NCI-H2196 treated with DMSO at 0.1 percent for 48 hours (cell line): Measurements from ENCODE around the gene GEMIN2.
A peak's percentile ranks its signal among the peaks of the same experiment; 100 is the strongest.
"Not testable (repeated sequence)": the region's sequence is repeated elsewhere in the genome, so short reads cannot be mapped to it uniquely, and the experiment has no call there.

Experiments used
- DNase-seq: peaks from one replicate; lab custom pipeline; 2025; ENCODE audit not compliant: unreplicated experiment; lab: John Stamatoyannopoulos, UW

The GEMIN2 gene

GRCh38 chr14:39109893-39110715 lies 4.0 kb upstream of the GEMIN2 start:
- DNase-seq = no peak

- DNase-seq = peak; percentile 50
Observed at GRCh38 chr14:39113685-39114072, 444 bp upstream of the GEMIN2 start.

- DNase-seq = no peak
Observed at GRCh38 chr14:39122330-39123138, 8.4 kb downstream of the GEMIN2 start.

GRCh38 chr14:39137835-39138234 lies 23.7 kb downstream of the GEMIN2 start:
- DNase-seq = not testable (repeated sequence)

GRCh38 chr14:39138440-39138839 lies 24.3 kb downstream of the GEMIN2 start:
- no peak for DNase-seq

- DNase-seq = no peak
Observed at GRCh38 chr14:39140170-39140569, 26.0 kb downstream of the GEMIN2 start.

- DNase-seq = not testable (repeated sequence)
Observed at GRCh38 chr14:39141623-39142022, 27.5 kb downstream of the GEMIN2 start.

GRCh38 chr14:39143226-39143625 lies 29.1 kb downstream of the GEMIN2 start:
- DNase-seq = not testable (repeated sequence)

- no peak for DNase-seq
Observed at GRCh38 chr14:39145266-39145966, 31.3 kb downstream of the GEMIN2 start.

- no peak for DNase-seq
Observed at GRCh38 chr14:39154594-39155189, 40.6 kb downstream of the GEMIN2 start.

GRCh38 chr14:39157491-39157890 lies 43.4 kb downstream of the GEMIN2 start:
- no peak for DNase-seq

GRCh38 chr14:39158222-39158858 lies 44.2 kb downstream of the GEMIN2 start:
- DNase-seq = no peak

GRCh38 chr14:39160494-39160893 lies 46.4 kb downstream of the GEMIN2 start:
- no peak for DNase-seq

- DNase-seq = not testable (repeated sequence)
Observed at GRCh38 chr14:39167797-39168320, 53.7 kb downstream of the GEMIN2 start.

- no peak for DNase-seq
Observed at GRCh38 chr14:39168591-39168990, 54.5 kb downstream of the GEMIN2 start.

GRCh38 chr14:39169541-39169900 lies 55.4 kb downstream of the GEMIN2 start:
- DNase-seq = no peak

GRCh38 chr14:39173198-39173597 lies 59.1 kb downstream of the GEMIN2 start:
- DNase-seq = no peak

GRCh38 chr14:39174560-39175444 lies 60.7 kb downstream of the GEMIN2 start, which contains the start of gene PNN:
TSS of gene PNN (plus strand) at chr14:39175254. CDS start at chr14:39175280, 26 bp downstream.
- peak; percentile 98 for DNase-seq
